Subcutaneous adipose tissue (tissue), 4 donors: ENCODE results near the gene DOCK4. TPM values are rescaled to one million over a fixed set of nuclear protein-coding genes. Genes with fewer than 3 reads are reported as not detected.

Experiments used
- total RNA-seq, 4 donors: library from RNA; depleted of rRNA; stranded (reverse); fragments of >200 nt; gene quantifications; one replicate each; pipeline ENCODE4 v1.1.0, GENCODE V29; 2016
- TF ChIP-seq, protein P1 (sequence below): fragments of 450-650 bp; IDR thresholded peaks from one replicate; pipeline ENCODE4 v1.5.1; 2016; ENCODE audit warnings: low read depth, mild to moderate bottlenecking, control low read depth, antibody characterized with exemption, moderate library complexity

The DOCK4 gene
- total RNA-seq, 4 donors from 2014 or later, result 44.3 to 59.3 (median 52.5) TPM

DNA sequence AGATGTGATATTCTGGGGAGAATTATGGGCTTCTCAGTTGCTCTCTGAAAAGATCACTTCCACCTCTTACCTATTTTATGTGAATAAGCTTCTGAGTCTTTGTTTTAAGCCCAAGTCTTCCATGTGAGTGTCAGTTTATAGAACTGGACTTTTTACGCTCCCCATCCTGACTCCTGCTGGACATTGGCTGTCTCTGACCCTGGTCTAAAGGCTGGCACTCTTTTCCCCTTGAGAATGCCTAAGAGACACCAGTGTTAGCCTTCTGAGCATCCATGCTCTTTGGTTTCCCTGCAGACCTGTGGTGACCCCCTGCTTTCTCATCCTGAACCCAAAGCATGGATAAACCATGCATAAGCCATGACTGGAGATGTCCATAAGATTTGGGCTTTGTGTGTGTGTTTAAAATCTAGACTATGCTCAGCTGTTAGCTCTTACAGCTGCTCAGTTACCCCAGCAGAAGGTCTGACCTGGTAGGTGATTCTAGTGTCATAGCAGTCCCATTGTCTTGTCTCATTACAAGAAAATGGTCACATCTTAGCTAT, 495.3 kb downstream of the DOCK4 start:
- TF ChIP-seq, protein P1, sequence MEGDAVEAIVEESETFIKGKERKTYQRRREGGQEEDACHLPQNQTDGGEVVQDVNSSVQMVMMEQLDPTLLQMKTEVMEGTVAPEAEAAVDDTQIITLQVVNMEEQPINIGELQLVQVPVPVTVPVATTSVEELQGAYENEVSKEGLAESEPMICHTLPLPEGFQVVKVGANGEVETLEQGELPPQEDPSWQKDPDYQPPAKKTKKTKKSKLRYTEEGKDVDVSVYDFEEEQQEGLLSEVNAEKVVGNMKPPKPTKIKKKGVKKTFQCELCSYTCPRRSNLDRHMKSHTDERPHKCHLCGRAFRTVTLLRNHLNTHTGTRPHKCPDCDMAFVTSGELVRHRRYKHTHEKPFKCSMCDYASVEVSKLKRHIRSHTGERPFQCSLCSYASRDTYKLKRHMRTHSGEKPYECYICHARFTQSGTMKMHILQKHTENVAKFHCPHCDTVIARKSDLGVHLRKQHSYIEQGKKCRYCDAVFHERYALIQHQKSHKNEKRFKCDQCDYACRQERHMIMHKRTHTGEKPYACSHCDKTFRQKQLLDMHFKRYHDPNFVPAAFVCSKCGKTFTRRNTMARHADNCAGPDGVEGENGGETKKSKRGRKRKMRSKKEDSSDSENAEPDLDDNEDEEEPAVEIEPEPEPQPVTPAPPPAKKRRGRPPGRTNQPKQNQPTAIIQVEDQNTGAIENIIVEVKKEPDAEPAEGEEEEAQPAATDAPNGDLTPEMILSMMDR, result no peak

DNA sequence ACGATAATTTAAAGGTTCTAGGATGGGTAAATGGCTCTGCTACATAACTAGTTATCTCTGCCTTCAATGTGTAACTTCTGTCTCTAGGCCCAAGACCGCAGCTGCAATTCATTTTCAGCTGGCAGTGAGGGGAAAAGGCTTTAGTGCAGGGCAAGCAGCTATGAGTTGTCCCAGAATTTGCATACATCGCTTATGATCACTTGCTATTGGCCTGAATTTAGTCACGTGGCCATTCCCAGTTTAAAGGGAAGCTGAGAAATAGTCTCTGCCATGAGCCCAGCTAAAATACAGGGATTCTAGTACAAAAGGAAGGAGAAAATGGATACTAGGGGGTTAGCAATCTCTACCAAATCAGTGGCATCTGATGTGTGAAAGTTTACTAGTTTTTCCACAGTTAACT, 498.1 kb downstream of the DOCK4 start:
- TF ChIP-seq, protein P1, result no peak

DNA sequence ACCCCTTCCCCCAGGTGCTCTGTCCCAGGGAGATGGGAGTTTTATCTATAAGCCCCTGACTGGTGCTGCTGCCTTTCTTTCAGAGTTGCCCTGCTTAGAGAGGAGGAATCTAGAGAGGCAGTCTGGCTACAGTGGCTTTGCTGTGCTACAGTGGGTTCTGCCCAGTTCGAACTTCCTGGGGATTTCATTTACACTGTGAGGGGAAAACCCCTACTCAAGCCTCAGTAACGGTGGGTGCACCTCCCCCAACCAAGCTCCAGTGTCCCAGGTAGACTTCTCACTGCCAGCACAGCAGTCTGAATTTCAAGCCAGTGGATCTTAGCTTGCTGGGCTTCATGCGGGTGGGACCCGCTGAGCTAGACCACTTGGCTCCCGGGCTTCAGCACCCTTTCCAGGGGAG, 500.4 kb downstream of the DOCK4 start:
- TF ChIP-seq, protein P1, result no peak

DNA sequence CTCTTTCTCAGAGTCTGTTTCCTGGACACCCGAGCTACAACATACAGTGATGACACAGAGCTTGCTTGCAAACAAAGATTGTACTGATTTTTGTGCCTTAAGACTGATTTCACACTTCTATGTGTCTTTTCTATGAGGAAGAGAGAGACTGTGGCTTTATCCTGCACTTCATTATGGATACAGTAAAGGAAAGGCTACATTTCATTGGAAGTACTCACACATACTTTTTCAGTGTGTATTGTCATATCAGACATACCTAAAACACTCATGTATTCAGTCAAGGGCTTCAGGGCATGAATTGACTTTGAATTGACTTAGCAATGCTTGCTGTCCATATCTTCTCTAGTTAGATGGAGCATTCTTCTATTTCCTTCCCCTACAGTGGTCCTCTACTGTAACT, 508.4 kb downstream of the DOCK4 start:
- TF ChIP-seq, protein P1, result no peak

DNA sequence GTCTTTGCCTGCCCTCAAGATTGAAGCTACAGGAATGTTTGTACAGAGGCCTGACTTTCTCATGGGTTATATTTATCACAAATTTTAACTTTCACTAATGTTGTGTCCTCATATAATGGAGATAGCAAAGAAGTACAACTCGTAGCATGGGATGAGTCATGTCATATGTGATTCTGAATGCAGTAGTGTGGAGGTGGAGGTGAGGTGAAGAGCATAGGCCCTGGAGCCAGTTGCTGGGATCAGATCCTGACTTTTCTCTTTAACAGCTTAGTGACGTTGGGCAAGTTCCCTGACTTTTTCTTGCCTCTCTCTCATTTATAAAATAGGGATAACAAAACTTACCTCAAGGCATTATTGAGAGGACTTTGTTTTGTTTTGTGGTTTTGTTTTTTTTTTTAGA, 511.8 kb downstream of the DOCK4 start:
- TF ChIP-seq, protein P1, result no peak

DNA sequence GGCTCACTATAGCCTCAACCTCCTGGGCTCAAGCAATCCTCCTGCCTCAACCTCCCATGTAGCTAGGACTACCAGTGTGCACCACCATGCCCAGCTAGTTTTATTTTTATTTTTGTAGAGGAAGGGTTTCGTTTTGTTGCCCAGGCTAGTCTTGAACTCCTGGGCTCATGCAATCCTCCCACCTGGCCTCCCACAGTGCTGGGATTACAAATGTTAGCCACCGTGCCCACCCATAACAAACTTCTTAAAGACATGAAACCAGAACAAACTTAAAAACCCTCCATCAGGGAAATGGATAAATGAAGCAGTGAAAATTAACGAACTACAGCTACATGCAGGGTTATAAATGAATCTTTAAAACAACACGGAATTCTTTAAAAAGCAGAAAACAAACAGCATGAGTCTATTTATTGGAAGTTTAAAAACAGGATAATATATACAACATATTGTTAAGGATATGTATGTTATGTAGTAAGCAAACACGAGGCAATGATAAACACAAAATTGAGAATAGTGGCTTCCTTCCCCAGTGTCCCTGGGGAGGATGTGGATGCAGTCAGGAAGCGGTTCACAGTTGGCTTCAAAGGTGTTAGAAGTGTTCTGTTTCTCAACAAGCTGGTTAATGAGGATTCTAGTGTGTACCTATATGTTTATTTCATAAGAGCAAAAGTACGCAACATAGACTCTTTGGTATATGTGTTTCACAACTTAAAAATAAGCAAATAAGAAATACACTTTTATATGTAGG, 515.7 kb downstream of the DOCK4 start:
- TF ChIP-seq, protein P1, result no peak

DNA sequence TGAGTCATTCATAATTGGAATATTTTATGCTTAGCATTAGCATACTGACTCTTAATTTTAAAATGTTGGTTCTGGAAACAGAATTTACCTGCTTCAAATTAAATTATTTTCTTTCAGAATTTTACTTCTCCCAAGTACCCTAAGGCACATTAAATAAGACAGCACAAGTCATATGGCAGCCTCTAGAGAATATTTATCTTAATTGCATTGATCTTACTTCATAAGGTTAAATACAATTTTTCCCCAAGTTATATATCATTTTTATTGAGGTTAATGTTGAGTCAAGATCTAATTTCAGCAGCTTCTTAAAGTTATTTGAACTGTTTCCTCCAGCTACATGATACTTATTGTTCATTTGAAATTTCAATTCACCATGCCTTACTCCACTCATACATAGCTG, 520.9 kb downstream of the DOCK4 start:
- TF ChIP-seq, protein P1, result no peak
